ENCODE data around the gene CNMD. TPM values are rescaled to one million over a fixed set of nuclear protein-coding genes. Genes with fewer than 3 reads are reported as not detected.
"Not testable (repeated sequence)": the region's sequence is repeated elsewhere in the genome, so short reads cannot be mapped to it uniquely, and the experiment has no call there.

Gene CNMD
- total and polyA plus RNA-seq, 12 donors, result 0.11 TPM; not detected in 11

GRCh38 chr13:52695856-52696255 lies 43.8 kb downstream of the CNMD start:
- Histone ChIP-seq H3K27ac (no peak overlapping the region), H3K4me1 (replicated peaks in 1 of 2) (no peaks in the 10 kb centered on the region), H3K4me3 (no peak overlapping the region), H3K27me3 (no peaks in the 10 kb centered on the region), H3K36me3 (replicated peaks in 1 of 2) (no peaks in the 10 kb centered on the region), H3K9me3 (replicated peaks in 1 of 3) (no peaks in the 10 kb centered on the region)
- no peak for DNase-seq
- intact Hi-C loops (cut with DNase I), result no loop called here
- 86 to 96% (median 90%) methylated on average over 3 of the region's 3 CpGs for WGBS, 4 donors
- TF ChIP-seq, protein P1, sequence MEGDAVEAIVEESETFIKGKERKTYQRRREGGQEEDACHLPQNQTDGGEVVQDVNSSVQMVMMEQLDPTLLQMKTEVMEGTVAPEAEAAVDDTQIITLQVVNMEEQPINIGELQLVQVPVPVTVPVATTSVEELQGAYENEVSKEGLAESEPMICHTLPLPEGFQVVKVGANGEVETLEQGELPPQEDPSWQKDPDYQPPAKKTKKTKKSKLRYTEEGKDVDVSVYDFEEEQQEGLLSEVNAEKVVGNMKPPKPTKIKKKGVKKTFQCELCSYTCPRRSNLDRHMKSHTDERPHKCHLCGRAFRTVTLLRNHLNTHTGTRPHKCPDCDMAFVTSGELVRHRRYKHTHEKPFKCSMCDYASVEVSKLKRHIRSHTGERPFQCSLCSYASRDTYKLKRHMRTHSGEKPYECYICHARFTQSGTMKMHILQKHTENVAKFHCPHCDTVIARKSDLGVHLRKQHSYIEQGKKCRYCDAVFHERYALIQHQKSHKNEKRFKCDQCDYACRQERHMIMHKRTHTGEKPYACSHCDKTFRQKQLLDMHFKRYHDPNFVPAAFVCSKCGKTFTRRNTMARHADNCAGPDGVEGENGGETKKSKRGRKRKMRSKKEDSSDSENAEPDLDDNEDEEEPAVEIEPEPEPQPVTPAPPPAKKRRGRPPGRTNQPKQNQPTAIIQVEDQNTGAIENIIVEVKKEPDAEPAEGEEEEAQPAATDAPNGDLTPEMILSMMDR (IDR thresholded peaks at IDR 0.05), result no peak
- TF ChIP-seq POLR2A (IDR thresholded peaks at IDR 0.05), result no peak

- TF ChIP-seq POLR2A (IDR thresholded peaks at IDR 0.05), result no peak
- TF ChIP-seq, protein P1 (IDR thresholded peaks at IDR 0.05), result no peak
Measured at GRCh38 chr13:52686376-52686775, 53.2 kb downstream of the CNMD start.

GRCh38 chr13:52685806-52686205 lies 53.8 kb downstream of the CNMD start:
- H3K27me3 ChIP-seq; H3K4me3 ChIP-seq; intact Hi-C loops (cut with DNase I); H3K4me1 ChIP-seq (replicated peaks in 1 of 2); H3K9me3 ChIP-seq (replicated peaks in 1 of 3); H3K27ac ChIP-seq; DNase-seq: not testable (repeated sequence)
- peaks cover 0 to 66% of the 10 kb centered on the region in 2 donors for H3K36me3 ChIP-seq (replicated peaks in 1 of 2)
- WGBS, 4 donors, result 93 to 98% (median 95%) methylated on average over 6 to 9 of the region's 9 CpGs

More at GRCh38 chr13:52686376-52686775, 53.2 kb downstream of the CNMD start:
- WGBS, 4 donors, result 95 to 98% (median 96%) methylated on average over 4 of the region's 4 CpGs
- peaks cover 0 to 60% of the 10 kb centered on the region in 2 donors for H3K36me3 ChIP-seq (replicated peaks in 1 of 2)
- no peak for DNase-seq
- H3K4me1 ChIP-seq (replicated peaks in 1 of 2), result no peaks in the 10 kb centered on the region
- H3K9me3 ChIP-seq (replicated peaks in 1 of 3), result no peaks in the 10 kb centered on the region
- no peaks in the 10 kb centered on the region for H3K27me3 ChIP-seq
- H3K4me3 ChIP-seq, result no peak overlapping the region
- intact Hi-C loops (cut with DNase I), result no loop called here
- no peak overlapping the region for H3K27ac ChIP-seq

GRCh38 chr13:52677823-52678222 lies 61.8 kb downstream of the CNMD start:
- no peak overlapping the region for H3K27ac ChIP-seq
- WGBS, 4 donors, result 86 to 97% (median 93%) methylated on average over 1 of the region's 1 CpG
- H3K9me3 ChIP-seq (replicated peaks in 1 of 3), result no peaks in the 10 kb centered on the region
- no peak overlapping the region for H3K4me3 ChIP-seq
- intact Hi-C loops (cut with DNase I), result no loop called here
- TF ChIP-seq POLR2A (IDR thresholded peaks at IDR 0.05), result no peak
- TF ChIP-seq, protein P1 (IDR thresholded peaks at IDR 0.05), result no peak
- H3K36me3 ChIP-seq (replicated peaks in 1 of 2), result peaks cover 0 to 47% of the 10 kb centered on the region in 2 donors
- H3K4me1 ChIP-seq (replicated peaks in 1 of 2), result peaks cover 3 to 16% of the 10 kb centered on the region in 2 donors
- no peak for DNase-seq
- no peaks in the 10 kb centered on the region for H3K27me3 ChIP-seq

- H3K9me3 ChIP-seq (replicated peaks in 1 of 3), result no peaks in the 10 kb centered on the region
- intact Hi-C loops (cut with DNase I), result no loop called here
- no peak for TF ChIP-seq POLR2A (IDR thresholded peaks at IDR 0.05)
- TF ChIP-seq, protein P1 (IDR thresholded peaks at IDR 0.05), result no peak
- no peak overlapping the region for H3K4me3 ChIP-seq
- no peak for DNase-seq
- no peak overlapping the region for H3K27ac ChIP-seq
- H3K36me3 ChIP-seq (replicated peaks in 1 of 2), result peaks cover 0 to 20% of the 10 kb centered on the region in 2 donors
- H3K27me3 ChIP-seq, result no peaks in the 10 kb centered on the region
- 85 to 100% (median 94%) methylated on average over 1 of the region's 1 CpG for WGBS, 4 donors
- peaks cover 3 to 16% of the 10 kb centered on the region in 2 donors for H3K4me1 ChIP-seq (replicated peaks in 1 of 2)
Measured at GRCh38 chr13:52673465-52673864, 66.2 kb downstream of the CNMD start.

All from adrenal gland (tissue), 12 donors.